Parathyroid adenoma (tissue), 2 donors: ENCODE measurements around the gene AQP2.

Experiments
- H2AFZ ChIP-seq: fragments of 300-600 bp; sonication (generic); one replicate; pipeline ENCODE4 v1.7.0; 2017; ENCODE audit warnings: antibody characterized with exemption, mild to moderate bottlenecking
- H3K27ac ChIP-seq: fragments of 300-600 bp; sonication (generic); one replicate; pipeline ENCODE4 v1.7.0; 2017
- H3K27me3 ChIP-seq: fragments of 300-600 bp; sonication (generic); one replicate; pipeline ENCODE4 v1.7.0; 2017; ENCODE audit warnings: low read length; ENCODE audit not compliant: control insufficient read depth, insufficient read depth
- H3K36me3 ChIP-seq: fragments of 300-600 bp; sonication (generic); one replicate; pipeline ENCODE4 v1.7.0; 2017; ENCODE audit warnings: low read length; ENCODE audit not compliant: control insufficient read depth, insufficient read depth
- H3K4me1 ChIP-seq: fragments of 300-600 bp; sonication (generic); one replicate; pipeline ENCODE4 v1.7.0; 2017; ENCODE audit warnings: control low read depth
- H3K4me2 ChIP-seq: fragments of 300-600 bp; sonication (generic); one replicate; pipeline ENCODE4 v1.7.0; 2017; ENCODE audit warnings: low read length
- H3K4me3 ChIP-seq: fragments of 300-600 bp; sonication (generic); one replicate; pipeline ENCODE4 v1.7.0; 2017; ENCODE audit warnings: low read depth, low read length
- H3K79me2 ChIP-seq: fragments of 300-600 bp; sonication (generic); one replicate; pipeline ENCODE4 v1.7.0; 2017; ENCODE audit warnings: control low read depth
- H3K9ac ChIP-seq: fragments of 300-600 bp; sonication (generic); one replicate; pipeline ENCODE4 v1.7.0; 2017; ENCODE audit warnings: mild to moderate bottlenecking
- H3K9me3 ChIP-seq: fragments of 300-600 bp; sonication (generic); one replicate; pipeline ENCODE4 v1.7.0; 2017; ENCODE audit warnings: low read length; ENCODE audit not compliant: control insufficient read depth
- TF ChIP-seq, protein P1 (sequence below): fragments of 300-600 bp; sonication (generic); IDR thresholded peaks from one replicate; pipeline ENCODE4 v1.7.0; 2017; ENCODE audit warnings: antibody characterized with exemption, mild to moderate bottlenecking
- donor health status: primary hyperparathyroidism.

AQP2 gene

DNA sequence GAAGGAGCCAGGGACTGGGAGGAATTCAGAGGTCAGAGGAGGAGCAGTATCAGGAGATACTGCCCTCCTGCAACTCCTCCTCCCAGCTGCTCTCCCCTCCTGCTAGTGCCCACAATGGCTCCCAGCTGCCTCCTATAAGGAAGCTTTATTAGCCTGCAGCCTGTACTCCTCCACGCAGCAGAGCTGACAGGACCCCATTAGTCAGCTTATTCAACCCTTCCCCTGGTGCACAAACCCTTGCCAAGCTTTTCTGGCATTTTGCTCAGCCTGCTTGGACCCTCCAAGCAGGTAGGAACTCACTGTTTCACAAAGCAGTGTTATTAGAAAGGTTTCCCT, 6.9 kb upstream of the AQP2 start:
- Histone ChIP-seq H3K27ac (peak overlapping the region; percentile 73), H3K4me2 (no peak overlapping the region), H3K4me3 (no peak overlapping the region), H3K79me2 (no peaks in the 10 kb centered on the region), H3K9me3 (no peaks in the 10 kb centered on the region), H3K27me3 (no peaks in the 10 kb centered on the region), H3K4me1 (peaks cover 38% of the 10 kb centered on the region), H2AFZ (peak overlapping the region; percentile 82), H3K9ac (no peak overlapping the region), H3K36me3 (no peaks in the 10 kb centered on the region)
- TF ChIP-seq, protein P1, sequence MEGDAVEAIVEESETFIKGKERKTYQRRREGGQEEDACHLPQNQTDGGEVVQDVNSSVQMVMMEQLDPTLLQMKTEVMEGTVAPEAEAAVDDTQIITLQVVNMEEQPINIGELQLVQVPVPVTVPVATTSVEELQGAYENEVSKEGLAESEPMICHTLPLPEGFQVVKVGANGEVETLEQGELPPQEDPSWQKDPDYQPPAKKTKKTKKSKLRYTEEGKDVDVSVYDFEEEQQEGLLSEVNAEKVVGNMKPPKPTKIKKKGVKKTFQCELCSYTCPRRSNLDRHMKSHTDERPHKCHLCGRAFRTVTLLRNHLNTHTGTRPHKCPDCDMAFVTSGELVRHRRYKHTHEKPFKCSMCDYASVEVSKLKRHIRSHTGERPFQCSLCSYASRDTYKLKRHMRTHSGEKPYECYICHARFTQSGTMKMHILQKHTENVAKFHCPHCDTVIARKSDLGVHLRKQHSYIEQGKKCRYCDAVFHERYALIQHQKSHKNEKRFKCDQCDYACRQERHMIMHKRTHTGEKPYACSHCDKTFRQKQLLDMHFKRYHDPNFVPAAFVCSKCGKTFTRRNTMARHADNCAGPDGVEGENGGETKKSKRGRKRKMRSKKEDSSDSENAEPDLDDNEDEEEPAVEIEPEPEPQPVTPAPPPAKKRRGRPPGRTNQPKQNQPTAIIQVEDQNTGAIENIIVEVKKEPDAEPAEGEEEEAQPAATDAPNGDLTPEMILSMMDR: no peak

DNA sequence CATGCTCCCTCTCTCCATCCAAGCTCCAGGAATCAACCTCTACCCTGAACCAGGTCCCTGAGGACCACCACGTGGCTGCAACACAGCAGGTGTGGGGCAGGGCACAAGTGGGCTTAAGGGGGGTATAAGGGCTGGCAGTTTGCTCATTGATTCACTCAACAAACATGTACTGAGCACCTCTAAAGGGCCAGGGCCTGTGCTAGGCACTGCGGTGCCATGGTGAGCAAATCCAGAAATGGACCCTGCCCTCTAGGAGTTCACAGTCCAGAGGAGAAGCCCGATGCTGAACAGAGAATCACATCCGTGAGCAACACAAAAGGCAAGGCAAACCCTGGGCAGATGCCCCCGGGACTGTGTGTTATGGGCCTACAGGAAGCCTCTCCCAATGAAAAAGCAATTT, 6.5 kb upstream of the AQP2 start:
- H3K9ac ChIP-seq: no peak overlapping the region
- H2AFZ ChIP-seq: no peak overlapping the region
- no peak overlapping the region for H3K4me2 ChIP-seq
- H3K4me1 ChIP-seq: peaks cover 38% of the 10 kb centered on the region
- TF ChIP-seq, protein P1: no peak
- H3K79me2 ChIP-seq: no peaks in the 10 kb centered on the region
- no peak overlapping the region for H3K4me3 ChIP-seq
- no peaks in the 10 kb centered on the region for H3K27me3 ChIP-seq
- H3K9me3 ChIP-seq: no peaks in the 10 kb centered on the region
- no peaks in the 10 kb centered on the region for H3K36me3 ChIP-seq
- peak overlapping the region; percentile 73 for H3K27ac ChIP-seq

DNA sequence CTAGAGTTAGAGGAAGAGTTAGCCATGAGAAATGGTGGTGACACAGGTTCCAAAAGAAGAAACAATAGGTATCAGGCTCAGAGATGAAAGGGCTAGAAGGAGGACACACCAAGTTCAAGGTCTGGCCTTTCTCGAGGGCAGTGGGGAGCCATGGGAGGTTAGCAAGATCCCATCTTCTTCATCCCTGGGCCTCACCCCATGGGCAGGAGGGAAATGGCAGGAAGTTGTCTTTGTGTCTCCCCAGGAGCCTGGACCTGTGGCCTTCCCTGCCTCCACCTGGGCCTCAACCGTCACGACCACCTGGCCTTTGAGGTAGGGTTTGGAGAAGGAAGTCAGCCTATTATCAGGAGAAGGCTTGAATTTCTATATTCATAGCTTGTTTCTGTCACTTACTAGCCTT, 5.8 kb upstream of the AQP2 start:
- no peaks in the 10 kb centered on the region for H3K79me2 ChIP-seq
- TF ChIP-seq, protein P1: no peak
- no peaks in the 10 kb centered on the region for H3K9me3 ChIP-seq
- no peaks in the 10 kb centered on the region for H3K27me3 ChIP-seq
- no peak overlapping the region for H2AFZ ChIP-seq
- H3K4me1 ChIP-seq: peaks cover 38% of the 10 kb centered on the region
- H3K27ac ChIP-seq: peak overlapping the region; percentile 73
- no peak overlapping the region for H3K4me2 ChIP-seq
- no peaks in the 10 kb centered on the region for H3K36me3 ChIP-seq
- H3K4me3 ChIP-seq: no peak overlapping the region
- H3K9ac ChIP-seq: no peak overlapping the region

DNA sequence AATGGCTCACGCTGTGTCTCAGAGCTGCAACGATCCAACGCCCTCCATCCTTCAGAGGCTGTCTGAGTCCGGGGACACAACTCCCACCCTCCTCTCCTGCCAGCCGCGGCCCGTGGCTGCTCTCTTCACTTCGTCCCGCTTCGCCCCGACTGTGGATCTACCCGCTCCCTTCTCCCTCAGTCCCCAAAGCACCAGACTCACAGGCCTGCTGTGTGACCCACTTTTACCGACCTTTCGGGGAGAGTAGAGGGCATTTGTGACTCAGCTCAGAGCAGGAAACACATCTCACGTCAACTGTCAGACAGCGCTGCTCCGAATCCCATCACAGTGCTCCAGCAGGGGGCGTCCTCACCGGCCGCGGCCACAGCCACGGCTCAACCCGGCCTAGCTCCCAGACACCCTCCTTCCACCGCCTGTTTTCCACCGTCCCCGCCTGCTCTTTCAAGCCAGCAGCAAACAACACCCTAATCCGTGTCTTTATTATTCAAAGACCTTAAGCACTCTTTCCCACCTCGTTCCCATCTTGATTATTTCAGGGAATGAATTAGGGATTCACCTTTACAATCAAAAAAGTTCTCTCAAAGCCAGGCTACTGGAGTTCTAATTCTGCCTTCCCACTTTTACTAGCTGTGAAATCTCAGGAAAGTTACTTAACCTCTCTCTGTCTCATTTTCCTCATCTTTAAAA, 5.0 kb upstream of the AQP2 start:
- H3K4me3 ChIP-seq: peak overlapping the region; percentile 10
- TF ChIP-seq, protein P1: peak; percentile 83
- peak overlapping the region; percentile 34 for H3K4me2 ChIP-seq
- peak overlapping the region; percentile 78 for H2AFZ ChIP-seq
- no peaks in the 10 kb centered on the region for H3K36me3 ChIP-seq
- no peaks in the 10 kb centered on the region for H3K27me3 ChIP-seq
- H3K27ac ChIP-seq: peak overlapping the region; percentile 42
- no peaks in the 10 kb centered on the region for H3K79me2 ChIP-seq
- H3K4me1 ChIP-seq: peaks cover 41% of the 10 kb centered on the region
- no peak overlapping the region for H3K9ac ChIP-seq
- no peaks in the 10 kb centered on the region for H3K9me3 ChIP-seq

DNA sequence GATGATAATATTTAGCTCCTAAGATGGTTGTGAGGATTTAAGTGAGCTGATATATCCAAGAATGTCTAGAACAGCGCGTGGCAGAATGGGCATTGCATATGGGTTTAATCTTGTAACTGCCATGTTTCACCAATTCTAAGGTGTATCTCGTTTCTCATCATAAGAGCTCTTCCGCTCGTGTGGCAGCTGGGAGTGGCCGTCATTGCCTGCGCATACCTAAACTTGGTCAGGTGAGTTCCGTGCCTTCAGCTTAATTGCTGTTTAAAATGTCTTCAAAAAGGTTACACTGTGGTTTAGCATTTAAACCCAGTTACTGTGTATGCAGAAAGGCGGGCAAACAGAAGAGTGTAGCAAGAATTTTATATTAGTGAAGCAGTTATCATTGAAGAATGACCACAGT, 4.5 kb upstream of the AQP2 start:
- H3K79me2 ChIP-seq: no peaks in the 10 kb centered on the region
- peak overlapping the region; percentile 34 for H3K4me2 ChIP-seq
- H2AFZ ChIP-seq: peak overlapping the region; percentile 78
- no peak overlapping the region for H3K4me3 ChIP-seq
- no peaks in the 10 kb centered on the region for H3K9me3 ChIP-seq
- no peaks in the 10 kb centered on the region for H3K36me3 ChIP-seq
- H3K27me3 ChIP-seq: no peaks in the 10 kb centered on the region
- TF ChIP-seq, protein P1: no peak
- H3K4me1 ChIP-seq: peaks cover 41% of the 10 kb centered on the region
- H3K9ac ChIP-seq: no peak overlapping the region
- peak overlapping the region; percentile 42 for H3K27ac ChIP-seq
